Activated T-cell treated with anti-CD3 and anti-CD28 coated beads, Interleukin-2, amount 50 U/mL, for 48 hours (primary cell): Measurements from ENCODE around the gene TTC9B.
"Not testable (repeated sequence)": the region's sequence is repeated elsewhere in the genome, so short reads cannot be mapped to it uniquely, and the experiment has no call there.

Source experiments
- DNase-seq, 2 experiments: peaks; one replicate each; pipeline ENCODE4 v3.0.0-alpha.2; 2020

Gene TTC9B

DNA sequence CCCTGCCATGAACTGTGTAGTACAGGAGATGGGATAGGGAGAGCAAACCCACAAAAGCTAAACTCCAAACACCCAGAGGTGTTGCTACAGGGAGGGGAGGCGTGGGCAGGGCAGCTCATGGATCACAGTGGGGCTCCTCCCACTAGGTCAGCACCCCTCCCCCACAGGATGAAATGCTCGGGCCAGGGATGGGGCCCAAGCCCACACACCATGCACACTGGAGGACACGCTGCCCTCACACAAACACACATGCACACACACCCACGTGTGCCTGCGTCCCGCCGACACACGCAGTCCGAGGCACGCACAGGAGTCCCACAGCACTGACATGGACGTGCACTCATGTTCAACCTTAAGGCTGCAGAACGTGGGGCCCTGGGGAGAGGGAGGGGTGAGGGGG is 14.3 kb upstream of the TTC9B start:
- no peak for DNase-seq

DNA sequence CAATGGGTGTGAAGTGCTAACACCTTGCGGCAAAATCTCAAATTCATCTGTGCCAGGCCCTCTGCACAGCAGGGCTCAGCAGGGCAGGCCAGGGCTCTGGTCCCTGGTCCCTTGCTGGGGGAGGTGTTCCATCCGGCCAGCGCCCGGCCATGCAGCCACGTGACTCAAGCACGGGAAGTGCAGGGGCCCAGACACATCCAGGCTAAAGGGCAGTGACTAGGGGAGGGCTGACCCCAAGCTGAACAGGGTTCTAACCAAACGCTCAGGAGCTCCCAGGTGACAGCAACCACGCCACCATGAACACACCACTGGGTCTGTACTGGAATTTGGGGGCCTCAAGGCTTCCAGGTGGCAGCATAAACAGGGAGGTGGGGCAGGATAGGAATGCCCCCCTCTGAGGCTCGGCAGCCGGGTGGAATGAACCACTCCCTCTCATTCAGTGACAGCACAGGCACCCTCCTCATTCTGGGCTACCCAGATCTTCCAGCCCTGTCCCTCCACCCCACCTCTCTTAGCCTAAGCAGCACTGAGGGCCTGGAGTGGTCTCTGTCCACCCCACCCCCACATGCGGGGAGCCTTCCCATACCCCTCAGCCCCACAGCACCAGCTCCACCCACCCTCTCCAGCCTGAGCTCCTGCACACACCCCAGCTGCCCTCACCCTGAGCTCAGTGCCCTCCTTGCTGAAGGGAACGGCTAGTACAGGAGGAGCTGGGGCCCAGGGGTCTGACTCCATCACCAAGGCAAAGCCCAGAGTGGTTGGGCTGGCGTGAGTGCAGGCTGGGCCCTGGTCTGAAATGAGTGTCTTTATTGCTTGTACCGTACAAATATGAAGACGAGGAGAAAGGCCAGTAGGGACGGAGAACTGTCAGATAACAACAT is 13.6 kb upstream of the TTC9B start:
- no peak for DNase-seq

DNA sequence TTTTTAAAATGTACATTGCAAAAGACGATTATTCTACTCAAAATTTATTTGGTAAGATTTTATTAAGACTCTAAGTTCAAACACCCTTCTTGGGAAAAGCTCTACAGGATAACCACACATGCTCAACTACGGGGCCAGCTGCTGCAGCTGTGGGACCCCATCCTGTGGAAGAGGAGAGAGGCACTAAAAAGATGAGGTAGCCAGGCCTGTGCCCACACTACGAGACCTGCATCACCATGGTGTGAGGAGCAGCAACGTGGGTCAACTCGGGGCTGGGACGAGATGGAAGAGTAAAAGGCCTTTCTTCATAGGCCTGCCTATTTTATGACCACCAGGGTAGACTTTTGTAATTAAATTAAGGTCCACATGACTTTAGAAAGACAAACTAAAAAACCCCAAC is 12.9 kb upstream of the TTC9B start:
- DNase-seq, result no peak

DNA sequence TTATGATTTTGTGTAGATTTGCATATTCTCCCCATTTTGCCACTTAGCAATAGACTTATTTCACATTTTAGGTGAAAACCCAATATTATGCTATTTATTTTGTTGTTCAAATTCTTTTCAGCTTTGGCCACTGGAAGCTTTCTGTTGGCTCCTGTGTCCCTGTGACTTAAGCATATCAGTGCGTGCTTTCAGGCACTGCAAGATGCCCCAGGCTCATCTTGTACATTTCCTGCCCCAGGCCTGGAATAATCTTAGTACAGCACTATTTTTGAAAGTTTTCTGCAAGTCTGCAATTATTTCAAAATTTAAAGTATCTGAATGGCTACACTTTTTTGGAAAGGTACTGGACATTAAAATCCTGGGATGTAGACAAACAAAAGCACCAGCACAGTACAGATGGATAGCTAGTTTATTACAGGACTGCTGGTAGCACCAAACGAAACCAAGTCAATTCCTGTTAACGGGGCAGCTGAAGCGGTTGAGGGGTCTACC is 11.8 kb upstream of the TTC9B start:
- no peak for DNase-seq

DNA sequence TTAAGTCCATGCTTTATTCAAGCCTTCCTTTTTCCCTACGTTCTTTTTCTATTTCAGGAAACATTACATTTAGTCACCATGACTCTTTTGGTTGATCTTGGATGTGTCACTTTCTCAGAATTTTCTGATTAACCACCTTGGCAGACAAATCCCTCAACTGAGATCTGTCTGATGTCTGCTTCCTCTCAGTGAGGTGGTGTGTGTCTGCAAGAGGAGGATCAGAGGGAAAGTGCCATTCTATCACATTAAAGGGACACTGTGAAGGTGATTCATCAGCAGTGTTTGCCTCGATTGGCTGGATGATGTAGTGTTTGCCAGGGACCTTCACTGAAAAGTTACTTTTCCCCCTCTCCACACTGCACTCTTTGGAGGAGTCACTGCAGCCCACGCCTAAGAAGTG is 11.3 kb upstream of the TTC9B start:
- peak in 1 of 2 experiments; percentile 44 for DNase-seq

DNA sequence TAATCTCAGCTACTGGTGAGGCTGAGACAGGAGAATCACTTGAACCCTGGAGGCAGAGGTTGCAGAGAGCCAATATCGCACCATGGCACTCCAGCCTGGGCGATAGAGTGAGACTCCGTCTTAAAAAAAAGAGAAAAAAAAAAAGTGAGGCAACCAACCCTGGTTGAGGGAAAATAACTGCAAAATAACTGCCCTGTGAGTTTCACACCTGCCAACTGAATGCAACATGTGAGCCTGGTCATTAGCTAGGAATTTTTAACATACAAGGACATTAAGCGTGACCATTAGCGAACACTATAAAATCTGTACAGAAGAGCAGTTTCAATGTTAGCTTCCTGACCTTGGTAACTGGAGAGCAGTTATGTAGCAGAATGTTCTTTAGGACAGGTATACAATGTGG is 10.7 kb upstream of the TTC9B start:
- no peak for DNase-seq

DNA sequence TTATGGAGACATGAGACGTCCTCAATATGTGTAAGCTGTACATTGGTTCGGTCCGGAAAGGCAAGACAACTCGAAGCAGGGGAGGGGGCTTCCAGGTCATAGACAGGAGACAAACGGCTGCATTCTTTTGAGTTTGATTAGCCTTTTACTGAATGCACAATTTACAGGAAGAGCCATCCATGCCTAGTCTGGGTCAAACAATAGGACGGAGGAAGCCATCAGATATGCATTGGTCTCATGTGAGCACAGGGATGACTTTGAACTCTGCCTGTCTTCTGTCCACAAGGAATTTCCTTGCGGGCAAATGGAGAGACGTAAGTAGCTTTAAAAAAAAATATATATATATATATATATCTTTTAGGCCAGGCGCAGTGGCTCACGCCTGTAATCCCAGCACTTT is 10.2 kb upstream of the TTC9B start:
- no peak for DNase-seq

DNA sequence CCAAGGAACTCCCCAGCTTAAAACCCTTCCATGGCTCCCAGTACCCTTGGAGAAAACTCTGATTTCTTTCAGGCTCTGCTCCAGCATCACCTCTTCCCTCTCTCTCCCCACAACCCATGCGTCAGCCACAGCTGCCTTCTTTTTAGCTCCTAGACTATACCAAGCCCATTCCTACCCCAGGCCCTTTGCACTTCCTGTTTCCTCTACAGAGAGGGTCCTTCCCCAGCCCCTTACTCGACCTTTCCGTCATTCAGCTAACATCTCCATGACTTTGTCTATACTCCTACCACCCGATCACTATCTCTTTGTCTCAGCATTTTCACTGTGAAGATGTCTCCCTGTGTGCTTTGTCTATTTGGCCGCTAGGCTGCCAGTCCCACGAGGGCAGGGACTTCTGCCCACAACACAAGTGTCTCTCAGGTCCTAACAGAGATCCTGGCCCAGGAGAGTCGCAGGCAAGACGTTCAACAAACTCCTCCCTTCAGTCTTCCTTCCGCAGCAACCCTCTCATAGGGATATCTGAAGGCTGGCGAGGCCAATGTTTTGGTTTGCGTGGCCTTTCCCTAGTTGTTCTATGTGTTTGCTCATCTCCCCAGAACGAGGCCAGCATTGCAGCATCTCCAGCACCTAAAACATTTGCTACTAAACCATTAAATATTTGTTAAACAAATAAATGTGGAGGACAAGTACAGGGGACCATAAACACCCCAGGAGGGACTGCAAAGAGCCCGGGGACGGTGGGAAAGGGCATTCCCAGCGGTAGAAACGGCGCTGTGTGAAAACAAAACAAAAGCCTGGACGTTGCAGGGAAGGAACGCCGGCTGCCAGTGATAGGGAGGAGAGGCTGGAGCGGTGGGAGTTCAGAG is 7.5 kb upstream of the TTC9B start:
- DNase-seq, result no peak

DNA sequence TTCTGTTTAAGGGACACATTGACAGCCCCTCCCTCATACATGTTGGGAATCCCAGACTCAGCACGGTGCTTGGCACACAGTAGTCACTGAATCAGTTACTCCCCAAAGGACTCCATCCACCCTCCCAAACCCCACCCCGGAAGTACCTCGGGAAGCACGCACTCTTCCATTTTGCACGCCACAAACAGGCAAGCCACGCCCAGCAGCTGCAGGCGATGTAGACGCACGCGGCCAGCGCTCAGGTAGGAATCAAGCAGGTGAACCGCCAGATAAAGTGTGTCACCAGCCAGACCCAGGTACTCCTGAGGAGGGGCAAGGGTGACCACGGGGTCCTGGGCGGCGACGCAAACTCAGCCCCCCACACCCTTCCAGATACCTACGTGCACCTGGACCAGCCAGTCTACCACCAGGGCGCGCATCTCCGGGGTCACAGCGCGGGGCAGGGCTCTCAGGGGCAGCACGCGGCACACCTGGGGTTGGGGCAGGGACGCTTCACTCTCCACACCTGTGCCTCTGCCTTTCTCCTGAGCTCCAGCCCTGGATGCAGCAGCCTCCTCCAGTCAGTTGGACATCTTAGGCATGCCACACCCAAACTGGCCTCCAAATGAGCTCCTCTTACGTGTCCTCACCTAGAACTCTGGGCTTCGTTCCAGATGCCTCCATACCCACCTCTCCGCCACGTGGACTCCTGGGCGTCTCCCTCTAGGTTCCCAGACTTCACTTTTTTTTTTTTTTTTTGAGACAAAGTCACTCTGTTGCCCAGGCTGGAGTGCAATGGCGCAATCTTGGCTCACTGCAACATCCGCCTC is 6.4 kb upstream of the TTC9B start:
- no peak for DNase-seq

DNA sequence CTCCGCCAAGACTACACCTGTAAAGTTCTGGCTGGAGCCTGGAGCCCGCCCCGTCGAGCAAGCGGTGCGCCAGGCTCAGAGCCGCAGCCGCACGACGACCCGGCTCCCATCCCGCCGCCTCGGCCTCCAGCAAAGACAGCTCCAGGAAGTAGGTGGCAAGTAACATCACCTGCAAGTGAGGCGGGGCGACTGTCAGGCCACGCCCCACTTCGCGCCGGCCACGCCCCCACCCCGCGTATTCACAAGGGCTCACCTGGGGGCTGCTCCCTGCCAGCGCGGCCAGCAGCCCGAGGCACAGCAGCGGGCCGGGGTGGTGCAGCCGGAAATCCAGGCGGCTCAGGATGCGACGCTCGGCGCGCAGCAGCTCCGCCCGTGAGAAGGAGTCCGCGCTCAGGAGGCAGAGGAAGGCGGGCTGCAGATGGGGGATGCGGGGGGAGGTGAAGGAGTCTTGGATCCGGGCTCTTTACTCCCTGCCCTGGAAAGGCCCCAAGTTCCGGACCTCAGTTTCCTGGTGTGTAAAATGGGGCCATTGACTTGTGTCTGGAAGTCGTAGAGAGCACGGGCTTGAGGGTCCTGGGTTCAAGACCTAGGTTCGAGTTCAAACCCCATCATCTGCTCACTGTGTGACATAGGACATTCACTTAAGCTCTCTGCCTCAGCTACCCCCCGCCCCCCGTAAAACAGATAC is 5.1 kb upstream of the TTC9B start:
- peak in 1 of 2 experiments; percentile 57 for DNase-seq

DNA sequence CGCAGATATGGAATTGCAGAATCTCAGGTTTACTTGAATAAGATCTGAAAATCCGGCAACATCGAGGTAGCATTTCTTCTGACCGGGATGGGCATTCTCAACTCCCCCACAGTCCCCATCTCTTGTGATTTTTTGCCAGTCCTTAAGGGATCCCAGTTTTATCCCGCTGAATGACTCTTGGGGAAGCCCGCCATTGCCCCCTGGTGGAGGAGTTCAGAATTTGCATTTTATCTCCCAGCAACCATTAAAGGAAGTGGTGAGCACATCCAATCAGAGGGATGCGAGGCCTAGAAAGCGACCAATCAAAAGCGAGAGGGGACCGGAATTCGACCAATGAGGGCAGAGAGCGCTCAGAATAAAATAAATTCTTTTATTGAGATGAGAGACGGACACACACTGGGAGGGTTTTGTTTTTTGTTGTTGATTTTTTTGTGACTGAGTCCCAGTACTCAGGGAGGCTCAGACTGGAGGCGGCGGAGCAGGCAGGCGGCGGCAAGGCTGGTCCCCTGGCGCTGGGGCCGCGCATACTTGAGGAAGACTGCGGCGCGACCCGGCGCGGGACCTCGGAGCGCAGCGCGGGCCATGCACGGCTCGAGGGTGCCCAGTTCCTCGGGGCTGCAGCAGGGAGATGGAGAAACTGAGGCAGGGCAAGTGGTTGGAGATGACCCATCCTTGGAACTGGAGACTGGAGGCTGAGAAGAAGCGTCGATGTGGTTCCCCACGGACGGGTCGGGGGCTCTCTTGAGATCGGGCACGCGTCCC is 3.9 kb upstream of the TTC9B start:
- DNase-seq, result peak; percentile 83 to 84

DNA sequence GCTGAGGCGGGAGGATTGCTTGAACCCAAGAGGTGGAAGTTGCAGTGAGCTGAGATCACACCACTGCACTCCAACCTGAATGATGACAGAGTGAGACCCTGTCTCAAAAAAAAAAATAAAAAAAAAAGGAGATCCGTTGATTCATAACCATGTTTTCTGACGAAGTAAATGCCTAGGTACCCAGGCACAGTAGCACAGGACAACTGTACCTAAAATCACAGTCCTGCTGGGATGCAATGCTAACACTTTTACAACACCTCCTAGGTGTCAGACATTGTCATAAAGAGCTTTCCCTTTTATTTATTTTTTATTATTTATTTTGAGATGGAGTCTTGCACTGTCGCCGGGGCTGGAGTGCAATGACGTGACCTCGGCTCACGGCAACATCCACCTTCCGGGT is 2.5 kb upstream of the TTC9B start:
- DNase-seq, result no peak

DNA sequence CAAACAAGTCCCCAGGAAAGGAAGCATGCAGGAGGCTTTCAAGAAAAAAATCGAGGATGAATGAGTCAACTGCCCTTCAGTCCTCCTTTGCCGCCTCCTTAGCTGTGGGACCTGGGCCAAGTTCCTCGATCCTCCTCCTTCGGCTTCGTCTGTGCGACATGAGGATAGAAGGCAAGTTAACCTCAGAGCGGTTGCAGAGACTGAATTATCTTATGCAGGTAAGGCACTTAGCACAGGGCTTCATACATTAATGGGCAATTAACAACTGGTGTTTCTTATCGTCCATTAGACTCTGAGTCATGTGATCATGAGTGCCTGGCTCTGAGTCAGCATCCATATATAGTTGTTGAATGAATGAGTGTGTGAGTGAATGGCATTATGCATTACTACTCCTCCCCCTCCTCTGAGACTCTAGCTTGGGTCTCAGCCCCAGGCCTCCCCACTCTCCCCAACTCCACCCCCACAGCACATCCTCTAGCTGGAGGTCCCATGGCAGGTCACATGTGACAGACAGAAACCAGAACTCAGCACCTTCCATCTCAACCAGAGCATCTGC is 1.6 kb upstream of the TTC9B start:
- no peak for DNase-seq

DNA sequence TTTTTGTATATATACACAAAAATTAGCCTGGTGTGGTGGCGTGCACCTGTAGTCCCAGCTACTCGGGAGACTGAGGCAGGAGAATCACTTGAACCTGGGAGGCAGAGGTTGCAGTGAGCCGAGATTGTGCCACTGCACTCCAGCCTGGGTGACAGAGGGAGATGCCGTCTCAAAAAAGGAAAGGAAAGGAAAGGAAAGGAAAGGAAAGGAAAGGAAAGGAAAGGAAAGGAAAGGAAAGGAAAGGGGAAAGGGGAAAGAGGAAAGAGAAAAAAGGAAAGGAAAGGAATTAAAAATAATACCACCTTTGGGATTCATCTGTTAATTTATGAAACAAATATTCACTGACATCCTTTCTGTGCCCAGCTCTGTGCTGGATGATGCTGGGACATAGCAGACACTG is 845 bp upstream of the TTC9B start:
- not testable (repeated sequence) for DNase-seq

DNA sequence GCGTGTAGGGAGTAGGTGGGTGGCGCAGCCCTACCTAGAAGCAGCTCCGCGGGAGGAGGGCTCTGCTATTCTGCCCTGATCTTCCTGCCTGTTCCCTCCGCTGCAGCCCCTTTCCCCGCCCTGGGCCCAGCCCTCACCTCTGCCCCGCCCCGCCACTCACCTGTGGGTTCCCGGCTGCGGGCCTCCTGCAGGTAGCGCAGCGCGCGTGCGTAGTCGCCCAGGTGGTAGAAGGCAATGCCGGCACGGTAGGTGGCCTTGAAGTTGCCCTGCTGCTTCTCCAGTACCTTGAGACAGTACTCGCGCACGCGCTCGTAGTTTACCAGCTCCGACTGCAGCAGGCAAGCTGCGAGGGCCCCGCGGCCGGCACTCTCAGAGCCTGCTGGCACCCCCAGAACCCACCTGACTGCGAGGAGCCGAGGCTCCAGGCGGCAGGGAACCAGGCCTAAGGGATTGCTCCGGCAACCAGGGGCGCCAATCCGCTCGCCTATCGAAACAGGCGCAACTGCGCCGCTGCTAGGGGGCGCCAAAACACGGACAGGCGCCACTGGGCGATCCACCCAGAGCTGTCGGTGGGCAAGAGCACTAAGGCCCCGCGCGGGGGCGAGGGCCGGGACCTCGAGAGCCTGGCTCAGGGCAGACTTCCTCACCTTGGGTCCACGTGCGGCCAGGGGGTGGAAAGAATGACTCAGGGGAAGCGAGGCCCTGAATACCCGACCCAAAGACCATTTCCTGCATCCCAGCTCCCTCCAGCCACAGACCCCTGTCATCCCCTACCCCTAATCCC is 965 bp downstream of the TTC9B start:
- DNase-seq, result peak in 1 of 2 experiments; percentile 51

DNA sequence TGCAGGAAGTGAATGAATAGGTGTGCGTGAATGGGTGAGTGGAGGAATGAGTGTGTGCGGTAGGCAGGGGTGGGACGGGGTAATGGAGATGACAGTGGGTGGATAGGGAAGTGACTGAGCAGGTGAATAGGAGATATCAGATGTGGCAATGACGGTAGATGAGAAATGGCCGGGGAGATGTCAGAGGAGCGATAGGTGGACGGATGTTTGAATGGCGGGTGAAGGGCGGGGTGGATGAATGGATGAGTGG is 1.5 kb downstream of the TTC9B start:
- peak in 1 of 2 experiments; percentile 39 for DNase-seq

DNA sequence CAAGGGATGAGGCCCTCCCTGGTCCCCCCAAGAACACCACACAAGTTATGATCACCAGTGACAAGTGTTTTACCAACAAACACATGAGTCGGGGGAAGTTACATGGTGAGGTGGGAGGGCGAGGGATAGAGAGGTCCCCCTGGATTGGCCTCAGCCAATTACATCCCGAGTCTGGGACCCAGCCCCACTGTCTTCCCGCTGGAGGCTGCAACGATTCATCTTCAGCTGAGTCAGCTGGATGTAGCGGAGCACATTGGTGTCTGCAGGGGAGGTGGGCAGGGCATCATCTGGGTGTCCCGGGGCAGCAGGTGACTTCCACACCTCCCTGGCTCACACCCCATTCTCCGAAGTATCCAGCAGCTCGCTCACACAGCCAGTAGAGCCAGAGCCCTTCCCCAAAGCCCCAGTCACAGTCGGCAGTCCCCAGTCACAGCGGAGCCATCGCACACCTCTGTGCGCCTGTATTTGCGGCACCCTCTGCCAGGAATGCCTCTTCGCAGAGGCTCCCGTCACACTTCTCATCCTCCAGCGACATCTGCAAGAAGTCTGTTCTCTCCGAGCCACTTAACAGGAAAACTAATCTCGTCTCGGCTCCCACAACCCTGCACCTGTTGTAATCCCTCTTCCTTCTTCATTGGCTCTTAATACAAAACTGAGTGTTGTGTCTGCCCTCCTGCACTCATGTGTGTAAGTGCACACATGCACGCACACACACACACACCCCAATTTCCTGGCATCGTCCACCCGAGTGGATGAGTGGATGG is 2.0 kb downstream of the TTC9B start:
- no peak for DNase-seq

DNA sequence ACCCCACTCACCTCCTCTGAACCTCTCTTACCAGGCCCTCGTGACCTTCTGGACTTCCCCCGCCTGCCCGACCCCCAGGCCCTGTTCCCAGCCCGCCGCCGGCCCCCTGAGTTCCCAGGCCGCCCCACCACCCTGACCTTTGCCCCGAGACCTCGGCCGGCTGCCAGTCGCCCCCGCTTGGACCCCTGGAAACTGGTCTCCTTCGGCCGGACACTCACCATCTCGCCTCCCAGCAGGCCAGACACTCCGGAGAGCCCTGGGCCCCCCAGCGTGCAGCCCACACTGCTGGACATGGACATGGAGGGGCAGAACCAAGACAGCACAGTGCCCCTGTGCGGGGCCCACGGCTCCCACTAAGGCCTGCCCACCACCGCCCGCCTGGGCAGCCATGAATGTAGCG is 3.2 kb downstream of the TTC9B start:
- DNase-seq, result no peak

DNA sequence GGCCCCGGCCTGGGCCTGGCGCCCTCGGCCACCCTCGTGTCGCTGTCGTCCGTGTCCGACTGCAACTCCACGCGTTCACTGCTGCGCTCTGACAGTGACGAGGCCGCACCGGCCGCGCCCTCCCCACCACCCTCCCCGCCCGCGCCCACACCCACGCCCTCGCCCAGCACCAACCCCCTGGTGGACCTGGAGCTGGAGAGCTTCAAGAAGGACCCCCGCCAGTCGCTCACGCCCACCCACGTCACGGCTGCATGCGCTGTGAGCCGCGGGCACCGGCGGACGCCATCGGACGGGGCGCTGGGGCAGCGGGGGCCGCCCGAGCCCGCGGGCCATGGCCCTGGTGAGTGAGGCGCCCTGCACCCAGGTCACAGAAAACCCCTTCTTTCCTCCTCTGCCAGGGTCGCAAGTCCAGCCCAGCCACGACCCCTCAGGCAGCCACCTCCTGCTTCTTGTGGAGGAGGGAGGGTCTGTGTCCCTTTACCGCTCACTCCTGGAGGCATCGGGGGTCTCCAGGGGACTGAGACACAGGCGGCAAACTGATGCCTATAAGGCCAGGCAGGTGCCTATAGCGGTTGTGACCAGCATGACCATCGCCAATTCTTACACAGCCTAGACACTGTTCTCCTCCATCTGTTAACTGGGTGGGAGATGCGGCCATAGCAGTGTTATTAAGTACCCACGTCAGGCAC is 4.2 kb downstream of the TTC9B start:
- no peak for DNase-seq
